ENCODE results near the gene ELOB. TPM values are rescaled to one million over a fixed set of nuclear protein-coding genes. Genes with fewer than 3 reads are reported as not detected.

ELOB gene
- 195 TPM for total RNA-seq (ENCODE audit: unreplicated experiment)
- long read RNA-seq, transcript ELOB-202 (3 exons, 997 nt): minor isoform, 62 of 209 reads
- long read RNA-seq, transcript ELOB-203 (4 exons, 991 nt): major isoform, 139 of 209 reads
- long read RNA-seq, partial matches to known transcripts: 1 of 209 reads
- long read RNA-seq, other reads (novel, unspliced or antisense): 7 of 209 reads

DNA sequence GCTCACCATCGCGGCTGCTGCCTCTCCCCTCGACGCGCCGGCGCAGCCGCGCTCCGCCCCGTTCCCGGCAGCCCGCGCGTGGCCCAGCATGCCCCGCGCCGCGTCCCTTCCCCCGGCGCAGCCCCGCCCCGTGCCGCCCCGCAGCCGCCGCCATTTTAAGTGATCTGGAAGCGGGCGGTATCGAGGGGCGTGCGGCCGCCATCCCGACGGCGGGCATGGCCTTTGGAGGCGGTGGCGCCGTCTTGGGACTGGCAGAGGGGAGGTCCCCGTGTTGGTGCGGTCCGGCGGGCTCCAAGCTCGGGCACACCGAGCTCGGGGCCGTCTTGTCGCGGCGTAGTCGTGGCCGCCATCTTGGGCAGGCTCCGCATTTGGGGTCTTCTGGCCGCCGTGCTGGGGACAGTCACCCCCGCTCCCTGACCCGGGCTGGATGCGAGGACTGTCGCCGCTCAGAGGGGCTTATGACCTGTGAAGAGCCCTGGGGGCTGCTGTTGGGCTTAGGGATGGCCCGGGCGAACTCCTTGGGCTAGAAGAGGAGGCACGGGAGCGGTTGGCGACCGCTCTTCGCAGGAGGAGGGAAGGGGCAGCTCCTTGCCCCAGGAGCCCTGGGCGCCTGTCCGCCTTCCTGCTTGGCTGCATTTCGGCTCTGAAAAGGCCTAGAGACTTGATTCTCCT is at the start of gene ELOB:
Gene ELOB (minus strand): TSS at position 50 of the 672 bp plus-strand sequence. CDS start 41 bp downstream, at position 9.
- peaks cover 14% of the 10 kb centered on the region for H3K27me3 Mint-ChIP-seq (ENCODE audit: unreplicated experiment)
- no peak for TF ChIP-seq CTCF (IDR thresholded peaks at IDR 0.05; ENCODE audit: unreplicated experiment)
- peaks cover 13% of the 10 kb centered on the region for H3K36me3 Mint-ChIP-seq (ENCODE audit: low read depth, unreplicated experiment)

DNA sequence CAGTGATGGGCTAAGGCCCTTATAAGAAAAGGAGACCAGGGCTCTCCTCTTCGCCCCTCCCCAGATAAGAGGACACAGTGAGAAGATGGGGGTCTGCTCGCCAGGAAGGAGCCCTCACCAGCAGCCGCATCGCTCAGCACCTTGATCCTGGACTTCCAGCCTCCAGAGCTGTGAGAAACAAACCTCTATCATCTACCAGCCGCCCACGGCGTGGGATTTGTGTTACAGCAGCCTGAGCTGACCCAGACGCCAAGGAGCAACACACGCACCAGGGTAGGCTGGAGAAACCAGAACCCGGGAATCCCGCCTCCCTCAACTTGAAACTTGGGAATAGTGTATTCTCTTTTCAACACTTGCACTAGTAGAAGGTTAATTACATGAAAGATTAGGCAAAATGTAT is 48.8 kb upstream of the ELOB start:
- Mint-ChIP-seq H3K4me3 (ENCODE audit: unreplicated experiment) (no peak overlapping the region), H3K36me3 (ENCODE audit: low read depth, unreplicated experiment) (no peaks in the 10 kb centered on the region), H3K4me1 (ENCODE audit: unreplicated experiment) (peaks cover 5% of the 10 kb centered on the region), H3K27me3 (ENCODE audit: unreplicated experiment) (peaks cover 10% of the 10 kb centered on the region), H3K9me3 (ENCODE audit: unreplicated experiment) (no peaks in the 10 kb centered on the region), H3K27ac (ENCODE audit: unreplicated experiment) (no peak overlapping the region)
- no peak for TF ChIP-seq CTCF (IDR thresholded peaks at IDR 0.05; ENCODE audit: unreplicated experiment)
- no peak for DNase-seq (ENCODE audit: low spot score)

More for the DNA sequence above, at the start of gene ELOB:
- peaks cover 22% of the 10 kb centered on the region for H3K4me1 Mint-ChIP-seq (ENCODE audit: unreplicated experiment)
- DNase-seq (ENCODE audit: low spot score): peak; percentile 91
- H3K4me3 Mint-ChIP-seq (ENCODE audit: unreplicated experiment): peak within 1 kb of the TSS; percentile 98
- H3K9me3 Mint-ChIP-seq (ENCODE audit: unreplicated experiment): no peaks in the 10 kb centered on the region
- peak within 1 kb of the TSS; percentile 94 for H3K27ac Mint-ChIP-seq (ENCODE audit: unreplicated experiment)

DNA sequence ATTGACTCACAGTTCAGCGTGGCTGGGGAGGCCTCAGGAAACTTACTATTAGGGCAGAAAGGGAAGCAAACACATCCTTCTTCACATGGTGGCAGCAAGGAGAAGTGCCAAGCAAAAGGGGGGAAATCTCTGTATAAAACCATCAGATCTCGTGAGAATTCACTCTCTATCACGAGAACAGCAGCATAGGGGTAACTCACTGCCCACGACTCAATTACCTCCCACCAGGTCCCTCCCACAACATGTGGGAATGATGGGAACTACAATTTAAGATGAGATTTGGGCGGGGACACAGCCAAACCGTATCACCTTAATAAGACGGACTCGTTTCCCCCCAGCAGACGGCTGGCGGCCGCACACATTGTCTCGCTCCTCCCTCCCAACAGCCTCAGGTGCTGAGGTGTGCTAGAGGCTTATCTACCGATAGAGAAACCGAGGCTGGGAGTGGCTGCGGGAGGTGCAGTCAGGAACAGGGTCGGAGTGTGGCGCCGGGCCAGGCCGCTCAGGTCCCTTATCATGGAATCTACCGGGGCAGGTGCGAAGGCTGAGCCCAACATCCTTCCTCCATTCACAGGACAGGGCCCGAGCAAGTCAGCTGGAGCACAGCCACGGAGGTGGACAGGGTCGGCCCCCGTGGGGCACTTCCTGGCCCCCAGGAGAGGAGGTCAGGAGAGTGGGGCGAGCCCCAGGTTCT is 48.1 kb upstream of the ELOB start:
- H3K4me1 Mint-ChIP-seq (ENCODE audit: unreplicated experiment): no peaks in the 10 kb centered on the region
- no peak for DNase-seq (ENCODE audit: low spot score)
- H3K9me3 Mint-ChIP-seq (ENCODE audit: unreplicated experiment): no peaks in the 10 kb centered on the region

DNA sequence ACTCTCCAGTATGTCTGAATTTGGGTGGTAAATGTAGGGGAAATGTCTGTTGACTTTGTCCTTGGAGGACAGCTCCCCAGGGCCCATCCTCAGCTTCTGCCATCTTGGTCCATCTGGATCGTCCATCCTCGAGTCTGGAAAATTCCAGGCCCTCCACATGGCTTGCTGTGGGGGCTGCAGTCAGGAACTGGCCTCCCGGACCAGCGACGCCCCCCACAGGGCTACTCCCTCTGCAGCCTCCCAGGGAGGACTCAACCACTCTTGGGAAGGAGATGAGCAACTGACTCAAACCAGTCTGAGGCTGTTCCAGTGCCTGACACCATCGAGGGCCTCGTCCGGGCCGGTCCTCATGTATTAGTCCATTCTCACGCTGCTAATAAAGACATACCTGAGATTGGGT is 47.5 kb upstream of the ELOB start:
- Mint-ChIP-seq H3K27ac (ENCODE audit: unreplicated experiment) (no peak overlapping the region), H3K36me3 (ENCODE audit: low read depth, unreplicated experiment) (no peaks in the 10 kb centered on the region), H3K4me3 (ENCODE audit: unreplicated experiment) (no peak overlapping the region), H3K4me1 (ENCODE audit: unreplicated experiment) (no peaks in the 10 kb centered on the region), H3K9me3 (ENCODE audit: unreplicated experiment) (no peaks in the 10 kb centered on the region), H3K27me3 (ENCODE audit: unreplicated experiment) (peaks cover 9% of the 10 kb centered on the region)
- TF ChIP-seq CTCF (IDR thresholded peaks at IDR 0.05; ENCODE audit: unreplicated experiment): no peak
- DNase-seq (ENCODE audit: low spot score): no peak

More for the DNA sequence above, 48.1 kb upstream of the ELOB start:
- no peak for TF ChIP-seq CTCF (IDR thresholded peaks at IDR 0.05; ENCODE audit: unreplicated experiment)
- no peak overlapping the region for H3K4me3 Mint-ChIP-seq (ENCODE audit: unreplicated experiment)
- H3K27ac Mint-ChIP-seq (ENCODE audit: unreplicated experiment): no peak overlapping the region
- peaks cover 9% of the 10 kb centered on the region for H3K27me3 Mint-ChIP-seq (ENCODE audit: unreplicated experiment)
- no peaks in the 10 kb centered on the region for H3K36me3 Mint-ChIP-seq (ENCODE audit: low read depth, unreplicated experiment)

- no peak for DNase-seq (ENCODE audit: low spot score)
- H3K27ac Mint-ChIP-seq (ENCODE audit: unreplicated experiment): no peak overlapping the region
- no peaks in the 10 kb centered on the region for H3K9me3 Mint-ChIP-seq (ENCODE audit: unreplicated experiment)
- no peaks in the 10 kb centered on the region for H3K4me1 Mint-ChIP-seq (ENCODE audit: unreplicated experiment)
- no peaks in the 10 kb centered on the region for H3K36me3 Mint-ChIP-seq (ENCODE audit: low read depth, unreplicated experiment)
- H3K4me3 Mint-ChIP-seq (ENCODE audit: unreplicated experiment): no peak overlapping the region
- peaks cover 12% of the 10 kb centered on the region for H3K27me3 Mint-ChIP-seq (ENCODE audit: unreplicated experiment)
- no peak for TF ChIP-seq CTCF (IDR thresholded peaks at IDR 0.05; ENCODE audit: unreplicated experiment)
Observed at GRCh38 chr16:2822496-2822895, 45.4 kb upstream of the ELOB start.

Measured in endothelial cell (in vitro differentiated cells).